GM19328 (cell line): ENCODE measurements around the gene C20orf204.

Source experiments
- ATAC-seq: cut with Tn5 transposase; IDR thresholded peaks from one replicate; pipeline ENCODE4 v1.9.1; 2021; ENCODE audit warnings: mild to moderate bottlenecking, moderate library complexity; ENCODE audit not compliant: unreplicated experiment

Gene C20orf204

DNA sequence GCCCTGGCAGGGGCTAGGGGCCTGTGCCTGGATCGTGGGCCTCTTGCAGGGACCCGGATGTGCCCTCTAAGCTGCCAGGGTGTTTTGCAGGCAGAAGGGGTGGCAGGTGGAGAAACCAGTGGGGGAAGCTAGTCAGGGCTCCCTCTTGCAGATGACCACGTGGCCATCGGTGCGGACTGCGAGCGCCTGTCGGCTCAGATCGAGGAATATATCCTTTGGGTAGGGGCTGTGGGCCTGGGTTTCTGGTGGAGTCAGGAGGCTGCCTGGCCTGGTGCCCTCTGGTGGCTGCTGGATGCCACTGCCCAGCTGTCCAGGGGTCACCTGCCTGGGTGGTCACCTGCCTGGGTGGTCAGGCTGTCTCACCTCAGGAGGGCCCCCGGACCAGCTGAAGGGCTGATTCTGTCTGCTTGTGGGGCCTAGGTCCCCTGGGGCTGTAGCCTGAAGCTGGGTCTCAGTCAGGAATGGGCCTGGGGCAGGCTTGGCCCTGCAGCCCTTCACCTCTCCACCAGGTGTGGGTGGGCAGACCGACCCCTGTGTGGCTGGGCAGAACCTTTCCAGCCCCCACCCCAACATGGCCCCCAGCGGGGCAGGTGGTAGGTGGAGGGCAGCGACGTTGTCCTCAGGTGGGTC lies 33.7 kb downstream of the C20orf204 start:
- ATAC-seq = no peak

DNA sequence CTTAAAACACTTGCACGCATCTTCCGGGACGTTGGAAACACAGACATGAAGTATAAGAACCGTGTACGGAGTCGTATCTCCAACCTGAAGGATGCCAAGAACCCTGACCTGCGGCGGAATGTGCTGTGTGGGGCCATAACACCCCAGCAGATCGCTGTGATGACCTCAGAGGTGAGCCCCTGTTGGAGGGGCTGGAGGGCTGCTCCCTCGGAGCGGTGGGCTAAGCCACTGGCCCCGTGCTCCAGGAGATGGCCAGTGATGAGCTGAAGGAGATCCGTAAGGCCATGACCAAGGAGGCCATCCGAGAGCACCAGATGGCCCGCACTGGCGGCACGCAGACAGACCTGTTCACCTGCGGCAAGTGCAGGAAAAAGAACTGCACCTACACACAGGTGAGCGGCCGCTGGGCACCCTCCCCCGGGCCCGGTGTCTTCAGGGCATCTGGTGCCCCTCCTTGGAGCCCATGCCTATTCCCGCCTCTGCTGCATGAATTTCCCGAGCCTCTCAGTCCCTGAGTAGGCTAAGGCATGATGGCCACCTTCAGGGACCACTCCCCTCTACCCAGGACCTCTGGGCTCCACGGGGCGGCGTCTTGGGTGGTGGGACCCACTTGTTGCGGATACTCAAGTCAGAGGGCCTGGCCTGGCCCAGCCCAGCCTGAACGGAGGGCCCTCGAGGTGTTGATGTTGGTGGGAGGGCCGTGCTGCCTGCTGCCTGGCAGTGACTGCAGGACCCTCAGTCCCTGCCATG lies 34.4 kb downstream of the C20orf204 start:
- ATAC-seq = no peak

DNA sequence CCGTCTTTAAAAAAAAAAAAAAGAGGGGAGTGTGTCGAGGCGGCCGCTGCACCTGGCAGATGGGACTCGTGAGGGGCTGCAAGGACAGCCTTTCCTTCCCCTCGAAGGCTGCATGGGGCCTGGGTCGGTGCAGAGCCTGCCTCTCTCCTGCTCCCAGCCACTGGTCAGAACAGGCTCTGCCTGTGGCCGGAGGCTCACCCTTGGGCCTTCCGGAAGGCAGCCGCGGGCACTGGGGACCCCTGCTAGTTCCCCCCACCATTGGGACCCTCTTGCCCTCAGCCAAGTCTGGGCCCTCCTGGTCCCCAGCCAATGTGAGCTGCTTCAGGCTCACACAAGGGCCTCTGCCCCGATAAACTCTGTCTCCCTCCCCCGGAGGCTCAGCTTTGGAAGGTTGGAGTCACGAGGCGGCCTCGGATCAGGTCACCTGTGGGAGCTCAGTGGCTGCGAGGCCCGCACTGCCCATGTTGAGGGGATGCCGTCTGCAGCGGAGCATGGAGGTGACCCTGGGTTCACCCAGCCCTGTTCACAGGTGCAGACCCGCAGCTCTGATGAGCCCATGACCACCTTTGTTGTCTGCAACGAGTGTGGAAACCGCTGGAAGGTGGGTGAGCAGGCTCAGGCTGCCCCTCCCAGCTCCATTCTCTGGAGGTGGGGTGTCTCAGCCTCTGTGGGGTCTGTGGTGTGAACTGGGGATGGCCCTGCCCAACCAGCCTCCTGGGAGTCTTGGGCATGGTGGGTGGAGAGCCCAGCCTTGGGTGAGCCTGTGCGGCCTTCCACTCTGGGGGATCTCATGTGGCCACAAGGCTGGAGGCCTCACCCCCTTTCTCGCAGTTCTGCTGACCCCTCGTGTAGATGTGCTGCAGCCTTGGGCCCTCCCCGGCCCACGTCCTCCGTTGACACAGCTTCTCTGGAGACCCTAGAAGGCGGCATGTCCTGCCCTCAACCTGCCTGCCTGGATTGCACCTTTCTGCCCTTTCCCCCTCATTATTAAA lies 35.7 kb downstream of the C20orf204 start:
- no peak for ATAC-seq

DNA sequence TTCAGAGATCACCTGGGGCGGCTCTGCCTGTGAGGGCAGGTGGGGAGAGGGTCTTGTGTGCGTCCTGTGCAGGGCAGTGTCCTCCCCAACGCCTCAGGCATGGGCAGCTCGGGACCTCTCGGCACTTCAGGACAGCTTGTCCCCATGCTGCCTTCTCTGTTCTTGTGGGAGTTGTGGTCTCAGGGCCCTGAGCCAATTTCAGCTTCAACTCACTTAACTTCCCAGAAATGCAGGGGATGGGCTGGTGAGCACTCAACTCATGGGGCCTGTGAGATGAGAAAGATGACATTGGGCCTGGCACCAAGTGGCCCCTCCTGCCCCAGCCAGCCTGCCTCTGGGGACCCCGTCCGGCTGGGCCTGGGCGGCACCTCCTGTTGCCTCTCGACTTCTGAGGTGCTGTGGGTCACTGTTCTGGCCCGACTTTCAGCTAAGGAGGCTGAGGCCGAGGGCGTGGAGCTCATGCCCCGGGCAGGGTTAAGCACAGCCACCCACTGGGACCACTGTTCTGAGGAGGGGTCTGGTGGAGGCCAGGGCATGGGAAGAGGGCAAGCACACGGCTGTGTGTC lies 36.6 kb downstream of the C20orf204 start:
- no peak for ATAC-seq

DNA sequence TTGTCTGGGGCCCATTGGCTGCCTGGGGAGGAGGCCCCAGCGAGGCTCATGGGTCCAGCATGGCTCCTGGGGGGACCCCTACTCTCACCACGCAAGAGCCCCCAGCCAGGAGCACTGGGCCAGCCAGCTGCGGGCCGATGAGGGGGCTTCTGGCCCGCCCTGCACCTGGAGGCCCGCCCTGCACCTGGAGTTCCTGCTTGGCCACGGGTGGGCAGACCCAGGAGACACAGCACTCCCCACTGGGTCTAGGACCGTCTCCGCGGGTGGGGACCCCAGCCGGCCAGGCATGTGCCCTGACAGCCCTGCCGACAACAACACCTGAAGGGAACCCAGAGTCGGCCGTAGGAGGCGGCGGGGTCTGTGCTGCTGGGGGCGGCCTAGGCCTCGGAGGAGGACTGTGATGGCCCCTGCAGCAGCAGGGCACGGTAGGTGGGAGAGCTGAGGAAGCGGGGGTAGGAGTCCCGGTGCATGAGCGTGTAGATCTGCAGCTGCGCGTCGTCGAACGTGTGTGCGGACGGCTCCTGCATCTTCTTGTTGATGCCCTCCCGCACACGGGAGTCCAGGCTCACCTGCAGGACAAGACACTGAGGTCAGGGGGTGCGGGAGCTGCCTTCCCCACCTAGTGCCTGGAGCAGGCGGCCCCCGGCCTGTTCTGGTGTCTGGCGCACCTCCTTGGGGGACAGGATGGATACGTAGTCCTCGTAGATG lies 37.6 kb downstream of the C20orf204 start:
- no peak for ATAC-seq

DNA sequence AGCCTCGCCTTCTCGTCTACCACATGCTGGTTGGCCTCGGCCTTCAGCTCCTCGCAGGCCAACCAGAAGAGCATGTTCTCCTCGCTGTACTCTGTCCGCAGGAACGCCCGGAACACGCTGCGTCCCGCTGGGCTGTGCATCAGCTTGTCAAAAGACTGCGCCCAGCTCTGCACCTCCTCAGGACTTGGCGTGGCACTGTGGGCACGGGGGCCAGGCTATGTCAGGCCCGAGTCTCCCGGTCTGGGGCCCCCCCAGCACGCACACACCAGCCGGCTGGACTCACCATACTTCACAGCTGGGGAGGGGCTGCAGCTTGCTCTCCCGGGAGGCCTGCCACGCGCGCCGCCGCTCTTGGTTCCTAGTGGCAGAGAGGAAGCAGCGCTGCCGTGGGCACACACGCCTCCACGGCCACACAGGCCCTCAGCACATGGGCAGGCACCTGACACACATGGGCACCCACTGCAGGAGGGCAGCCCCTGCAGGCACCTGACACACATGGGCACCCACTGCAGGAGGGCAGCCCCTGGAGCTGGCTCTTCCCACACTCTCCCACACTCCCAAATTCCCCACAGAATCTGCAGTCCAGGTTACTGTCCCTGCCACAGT lies 38.3 kb downstream of the C20orf204 start:
- ATAC-seq = no peak

DNA sequence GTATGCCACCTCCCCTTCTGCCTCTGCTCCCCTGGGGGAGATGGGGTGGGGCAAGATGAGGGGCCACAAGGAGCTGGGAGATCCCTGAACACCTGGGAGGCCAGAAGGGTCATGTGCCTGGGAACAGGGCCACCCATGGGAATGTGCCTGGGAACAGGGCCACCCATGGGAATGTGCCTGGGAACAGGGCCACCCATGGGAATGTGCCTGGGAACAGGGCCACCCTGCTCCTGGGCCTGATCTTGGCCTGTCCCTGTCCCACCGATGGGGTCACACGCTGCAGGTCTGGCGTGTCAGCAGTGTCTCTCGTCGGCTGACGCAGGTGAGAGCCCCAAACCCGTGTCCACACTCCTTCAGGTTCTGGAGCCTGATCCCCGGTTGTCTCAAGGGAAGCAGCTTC lies 39.0 kb downstream of the C20orf204 start:
- no peak for ATAC-seq

DNA sequence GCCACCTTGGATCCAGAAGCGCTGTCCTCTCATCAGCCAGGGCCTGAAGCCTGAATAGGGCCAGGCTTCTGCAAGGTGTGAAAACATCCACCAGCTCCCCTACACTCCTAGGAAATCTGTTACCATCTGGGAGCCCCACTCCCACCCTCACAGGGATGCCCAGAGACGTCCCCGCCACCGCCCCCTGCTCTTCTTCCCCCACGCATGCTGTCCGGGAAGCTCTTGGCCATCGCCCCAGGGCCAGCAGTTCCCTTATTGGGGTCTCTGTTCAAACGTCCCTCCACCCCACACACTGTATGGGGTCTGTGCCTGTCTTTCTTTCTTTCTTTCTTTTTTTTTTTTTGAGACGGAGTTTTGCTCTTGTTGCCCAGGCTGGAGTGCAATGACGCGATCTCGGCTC lies 39.6 kb downstream of the C20orf204 start:
- ATAC-seq = no peak

DNA sequence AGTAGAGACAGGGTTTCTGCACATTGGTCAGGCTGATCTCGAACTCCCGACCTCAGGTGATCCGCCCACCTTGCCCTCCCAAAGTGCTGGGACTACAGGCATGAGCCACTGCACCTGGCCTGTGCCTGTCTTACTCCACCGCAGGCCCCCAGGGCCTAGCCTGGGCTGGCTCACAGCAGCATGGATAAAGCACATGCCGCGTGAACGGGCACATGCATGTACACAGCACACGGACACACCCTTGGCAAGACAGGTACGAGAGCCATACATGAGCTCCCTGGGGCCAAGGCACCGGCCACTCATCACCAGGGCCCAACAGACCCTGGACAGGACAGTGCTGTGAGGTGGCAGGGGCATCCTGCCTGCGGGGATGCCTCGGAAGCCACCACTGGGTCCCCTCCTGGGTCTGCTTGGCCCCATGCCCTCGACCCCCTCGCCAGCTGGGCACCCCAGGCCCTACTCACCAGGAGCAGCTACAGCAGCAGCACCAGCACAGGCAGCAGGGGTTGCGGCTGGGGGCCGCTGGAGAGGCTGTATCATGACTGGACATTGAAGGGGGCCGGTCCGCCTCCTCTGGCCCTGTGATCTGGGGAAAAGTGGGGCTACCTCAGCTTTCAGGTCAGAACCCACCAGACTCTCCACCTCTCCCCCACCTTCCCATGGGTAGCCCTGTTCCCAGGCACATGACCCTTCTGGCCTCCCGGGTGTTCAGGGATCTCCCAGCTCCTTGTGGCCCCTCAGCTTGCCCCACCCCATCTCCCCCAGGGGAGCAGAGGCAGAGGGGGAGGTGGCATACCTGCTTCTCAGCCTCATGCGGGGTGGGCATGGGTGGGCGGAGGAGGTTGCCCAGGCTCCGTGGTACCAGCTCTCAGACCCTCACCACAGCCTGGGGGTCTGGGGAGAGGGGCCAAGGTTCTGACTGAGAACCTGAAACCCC lies 40.3 kb downstream of the C20orf204 start:
- no peak for ATAC-seq

DNA sequence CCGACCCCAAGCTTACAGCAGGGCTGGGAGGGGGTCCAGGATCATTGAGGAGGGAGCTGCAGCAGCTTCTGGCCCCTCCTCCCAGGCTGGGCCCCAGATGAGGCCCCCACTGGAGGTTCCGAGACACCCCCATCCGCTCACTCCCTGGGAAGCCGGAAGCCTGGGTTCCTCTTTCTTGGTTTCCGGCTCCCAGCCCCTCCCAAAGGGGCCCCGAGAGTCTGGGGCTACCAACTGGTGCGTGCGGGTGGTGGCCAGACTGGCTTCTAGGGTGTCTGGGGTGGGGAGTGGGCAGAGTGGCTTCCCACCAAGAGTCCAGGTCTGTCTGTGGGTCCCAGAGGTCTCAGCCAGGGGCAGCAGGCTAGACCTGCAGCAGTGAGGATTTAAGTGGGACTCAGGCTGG lies 41.1 kb downstream of the C20orf204 start:
- ATAC-seq = no peak

DNA sequence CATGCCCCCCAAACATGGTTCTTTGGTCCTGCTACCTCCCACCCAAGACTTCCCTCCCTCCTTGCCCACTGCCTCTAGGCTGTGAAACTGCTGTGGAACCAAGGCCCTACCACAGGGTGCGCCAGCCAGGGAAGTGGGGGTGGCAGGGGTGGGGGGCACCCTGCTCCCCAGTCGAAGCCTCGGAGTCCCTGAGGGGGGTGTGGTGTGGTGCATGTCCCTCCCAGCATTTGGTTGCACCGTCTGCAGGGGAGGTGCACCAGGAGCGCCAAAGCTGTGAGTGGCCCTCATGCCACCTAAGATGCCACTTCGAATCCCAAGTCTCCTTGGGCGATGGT lies 41.5 kb downstream of the C20orf204 start:
- ATAC-seq = no peak

DNA sequence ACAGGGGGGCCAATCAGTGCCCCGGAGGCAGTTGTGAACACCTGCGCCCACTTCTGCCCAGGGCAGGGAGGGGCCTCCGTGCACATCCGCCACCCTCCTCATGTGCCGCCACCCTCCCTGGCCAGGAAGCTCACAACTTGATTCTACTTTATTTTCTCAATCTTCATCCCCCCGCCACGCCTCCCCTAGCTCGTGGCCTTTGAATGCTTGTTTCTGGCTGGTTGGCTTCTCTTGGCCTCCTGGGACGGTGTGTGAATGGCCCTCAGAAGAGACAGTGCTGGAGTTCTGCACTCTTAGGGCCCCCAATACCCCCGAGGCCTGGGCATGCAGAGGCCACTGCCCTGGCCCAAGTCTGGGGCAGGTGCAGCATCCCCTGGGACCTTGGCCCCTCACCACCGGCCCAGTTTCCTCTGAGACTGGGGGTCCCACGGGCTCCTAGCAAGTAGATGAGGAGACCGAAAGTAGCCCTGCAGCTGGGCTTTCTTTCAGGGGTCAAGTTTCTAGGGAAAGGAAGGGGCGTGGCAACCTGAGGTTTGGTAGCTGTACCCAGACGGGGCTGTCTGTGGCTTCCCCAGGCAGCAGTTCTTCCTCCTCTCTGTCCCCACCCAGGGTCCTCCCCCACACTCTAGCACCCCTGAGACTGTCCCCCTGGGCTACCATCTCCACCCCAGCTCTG lies 42.0 kb downstream of the C20orf204 start:
- no peak for ATAC-seq

DNA sequence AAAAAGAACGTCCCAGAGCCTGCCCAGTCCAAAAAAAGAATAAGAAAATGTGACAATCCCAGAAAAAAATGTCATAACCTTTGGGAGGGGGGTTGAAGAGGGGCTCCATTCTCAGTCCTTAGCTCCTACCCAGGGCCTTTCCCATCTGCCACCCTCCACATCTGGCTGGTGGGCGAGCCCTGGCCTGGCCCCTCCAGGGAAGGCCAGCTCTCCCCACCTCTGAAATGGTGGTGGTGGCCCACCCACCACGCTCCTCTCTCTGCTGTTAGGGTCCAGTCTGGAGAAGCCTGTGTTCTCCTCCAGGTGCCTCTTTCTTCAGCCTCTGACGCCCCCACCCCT lies 42.9 kb downstream of the C20orf204 start:
- ATAC-seq = no peak

DNA sequence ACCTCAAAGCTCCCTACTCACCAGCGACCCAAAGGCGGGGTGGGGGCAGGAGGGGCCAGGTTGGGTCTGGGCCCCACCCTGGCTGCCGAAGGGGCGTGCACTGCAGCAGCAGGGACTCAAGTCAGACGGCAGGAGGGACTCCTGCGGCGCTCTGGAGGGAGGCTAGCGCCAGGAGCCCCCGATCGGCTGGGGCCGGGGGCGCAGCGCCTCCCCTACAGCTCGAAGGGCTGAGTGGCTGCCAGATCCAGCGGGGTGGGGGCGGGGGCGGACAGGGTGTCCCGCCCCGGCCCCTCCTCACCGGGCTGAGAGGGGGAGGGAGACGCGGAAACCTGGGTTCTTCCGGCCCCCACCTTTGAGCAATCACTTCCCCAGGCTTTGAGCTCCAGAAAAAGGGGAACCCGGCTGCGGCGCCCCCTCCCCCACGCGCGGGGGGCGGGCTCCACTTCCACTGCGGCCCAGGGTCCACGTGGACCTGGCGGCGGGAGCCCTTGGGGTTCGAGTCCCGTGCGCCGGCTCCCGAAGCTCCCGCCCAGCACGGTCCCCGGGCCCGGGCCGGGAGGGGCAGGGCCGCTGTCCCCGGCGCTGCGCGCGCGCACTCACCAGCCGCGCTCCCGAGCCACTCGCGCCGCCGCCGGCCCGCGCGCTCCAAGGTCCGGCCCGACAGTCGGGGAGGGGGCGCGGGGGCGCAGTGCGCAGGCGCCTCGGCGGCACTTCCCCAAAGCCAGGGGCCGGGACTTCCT lies 43.5 kb downstream of the C20orf204 start, which contains the start of gene RGS19:
Gene RGS19, minus strand, starts transcription at position 246 of the 740 bp plus-strand sequence. CDS start 2,632 bp downstream, outside the sequence.
- peak; percentile 29 for ATAC-seq

DNA sequence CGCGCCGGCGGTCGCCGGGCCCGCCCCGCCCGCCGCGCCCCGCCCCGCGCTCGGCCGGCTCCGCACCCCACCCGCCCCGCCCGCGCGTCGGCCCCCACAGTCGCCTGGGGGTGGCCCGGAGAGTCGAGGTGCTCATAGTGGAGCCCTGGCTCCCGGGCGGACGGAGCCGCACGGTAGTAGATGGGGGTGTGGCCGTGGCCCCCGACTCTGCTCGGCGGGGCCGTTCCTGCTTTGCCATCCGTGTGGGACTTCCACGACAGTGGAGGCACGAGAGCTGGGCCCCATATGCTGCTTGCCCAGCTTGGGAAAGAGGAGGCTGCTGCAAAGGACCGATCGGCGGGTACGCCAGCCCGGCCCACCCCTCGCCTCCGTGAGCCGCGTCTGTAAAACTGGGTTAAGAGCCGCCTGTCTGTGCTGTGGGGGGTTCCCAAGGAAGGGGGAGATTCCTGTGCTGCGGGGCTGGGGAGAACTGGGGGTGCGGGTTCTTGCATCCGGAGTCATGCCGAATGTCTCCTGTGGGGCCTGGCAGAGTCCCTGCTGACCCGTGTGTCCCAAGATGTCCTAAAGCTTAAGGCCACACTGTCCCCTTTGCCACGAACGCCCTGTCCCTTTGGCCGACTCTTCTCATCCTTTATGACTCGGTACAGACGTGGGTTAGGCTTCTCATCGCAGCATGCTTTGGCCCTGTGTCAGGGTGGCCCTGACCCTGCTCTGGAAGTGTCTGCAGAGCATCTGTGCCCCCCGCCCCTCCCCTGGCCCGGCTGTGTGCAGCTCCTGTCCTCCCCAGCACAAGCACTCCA lies 44.2 kb downstream of the C20orf204 start, which contains the start of gene OPRL1:
Gene OPRL1, plus strand, starts transcription at position 70 of the 800 bp plus-strand sequence. CDS start 12,639 bp downstream, outside the sequence.
- ATAC-seq = no peak

DNA sequence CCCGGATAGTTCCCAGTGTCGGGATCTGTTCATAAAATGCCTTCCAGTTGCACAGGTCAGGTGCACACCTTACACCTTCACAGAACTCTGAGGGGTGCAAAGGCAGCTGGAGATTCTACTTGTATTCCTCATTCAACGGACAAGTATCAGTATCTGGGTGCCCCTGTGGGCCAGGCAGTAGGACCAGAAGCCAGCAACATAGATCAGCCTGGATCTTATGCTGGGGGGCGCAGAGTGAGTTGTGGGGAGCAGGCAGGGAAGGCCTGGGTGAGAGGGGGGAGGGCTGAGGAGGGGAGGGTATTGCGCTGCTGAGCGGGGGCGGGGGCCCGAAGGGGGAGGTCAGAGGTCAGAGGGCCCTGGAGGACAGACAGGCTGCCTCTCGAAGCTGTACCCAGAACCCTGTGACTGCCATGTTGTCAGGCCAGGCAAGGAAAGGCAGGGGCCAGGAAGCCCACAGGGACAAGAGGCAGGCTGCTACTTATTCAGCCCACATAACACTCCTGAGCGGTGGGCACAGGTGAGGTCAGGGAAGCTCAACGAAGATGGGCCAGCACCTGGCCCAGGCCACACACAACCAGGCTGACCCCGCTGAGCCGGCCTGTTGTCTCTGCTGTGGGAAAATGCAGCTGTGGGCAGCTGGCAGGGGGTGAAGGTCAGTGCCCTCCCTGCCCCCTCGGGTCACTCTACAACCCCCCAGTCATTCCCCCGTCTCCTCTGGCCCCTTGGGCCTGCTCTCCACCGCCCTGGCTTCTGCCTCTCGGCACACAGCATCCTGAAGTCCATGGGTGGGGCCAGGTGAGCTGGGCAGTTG lies 45.0 kb downstream of the C20orf204 start:
- no peak for ATAC-seq
